ENCODE results near the gene MYCBP2.

Gene MYCBP2

GRCh38 chr13:77326905-77327604 lies at the start of gene MYCBP2:
Gene MYCBP2, minus strand, starts transcription at chr13:77327094. Its CDS starts 319 bp downstream, at chr13:77326775.
- POLR2A ChIA-PET, result interaction anchor here (0.6 to 1.2 kb wide), 3 partner anchors 15 to 109 kb away, joined by 3 read pairs; no protein-coding TSS in a partner anchor
- peak within 1 kb of the TSS; percentile 90 for H3K4me3 ChIP-seq (ENCODE audit: low read depth, low read length)
- TF ChIP-seq CTCF (IDR thresholded peaks at IDR 0.05; ENCODE audit: insufficient read depth, low read length, missing control alignments), result no peak
- peak; percentile 92 for DNase-seq (ENCODE audit: low read depth, low spot score)
- CTCF ChIA-PET, result interaction anchor here (1.0 to 5.7 kb wide), 6 partner anchors 9 to 243 kb away, joined by 3 to 33 read pairs (median 3); no protein-coding TSS in a partner anchor

- DNase-seq (ENCODE audit: low read depth, low spot score), result no peak
- TF ChIP-seq CTCF (IDR thresholded peaks at IDR 0.05; ENCODE audit: insufficient read depth, low read length, missing control alignments), result no peak
- ChIA-PET POLR2A (no interaction called here), CTCF (no interaction called here)
- no peak overlapping the region for H3K4me3 ChIP-seq (ENCODE audit: low read depth, low read length)
Observed at GRCh38 chr13:77375560-77376108, 48.7 kb upstream of the MYCBP2 start.

- POLR2A ChIA-PET, result no interaction called here
- no peak overlapping the region for H3K4me3 ChIP-seq (ENCODE audit: low read depth, low read length)
- no peak for TF ChIP-seq CTCF (IDR thresholded peaks at IDR 0.05; ENCODE audit: insufficient read depth, low read length, missing control alignments)
- CTCF ChIA-PET, result no interaction called here
- DNase-seq (ENCODE audit: low read depth, low spot score), result no peak
Observed at GRCh38 chr13:77374786-77375185, 47.9 kb upstream of the MYCBP2 start.

- POLR2A ChIA-PET, result no interaction called here
- CTCF ChIA-PET, result no interaction called here
- no peak for TF ChIP-seq CTCF (IDR thresholded peaks at IDR 0.05; ENCODE audit: insufficient read depth, low read length, missing control alignments)
- H3K4me3 ChIP-seq (ENCODE audit: low read depth, low read length), result no peak overlapping the region
- DNase-seq (ENCODE audit: low read depth, low spot score), result no peak
Observed at GRCh38 chr13:77374339-77374738, 47.4 kb upstream of the MYCBP2 start.

GRCh38 chr13:77373502-77373901 lies 46.6 kb upstream of the MYCBP2 start:
- no peak for TF ChIP-seq CTCF (IDR thresholded peaks at IDR 0.05; ENCODE audit: insufficient read depth, low read length, missing control alignments)
- no peak for DNase-seq (ENCODE audit: low read depth, low spot score)
- ChIA-PET POLR2A (no interaction called here), CTCF (no interaction called here)
- no peak overlapping the region for H3K4me3 ChIP-seq (ENCODE audit: low read depth, low read length)

- H3K4me3 ChIP-seq (ENCODE audit: low read depth, low read length), result no peak overlapping the region
- ChIA-PET POLR2A (no interaction called here), CTCF (interaction anchor here (0.8 kb wide), 1 partner anchor 106 kb away, joined by 3 read pairs; no protein-coding TSS in a partner anchor)
- no peak for TF ChIP-seq CTCF (IDR thresholded peaks at IDR 0.05; ENCODE audit: insufficient read depth, low read length, missing control alignments)
- DNase-seq (ENCODE audit: low read depth, low spot score), result no peak
Observed at GRCh38 chr13:77372275-77372674, 45.4 kb upstream of the MYCBP2 start.

All from AG04449 (cell line).